ENCODE data around the gene FES. TPM values are rescaled to one million over a fixed set of nuclear protein-coding genes. Genes with fewer than 3 reads are reported as not detected.
"Not testable (repeated sequence)": the region's sequence is repeated elsewhere in the genome, so short reads cannot be mapped to it uniquely, and the experiment has no call there.

FES gene
- total RNA-seq, 1 donor from 2014 or later = 55.8 TPM

- no peak for DNase-seq (ENCODE audit: low spot score)
- Mint-ChIP-seq H3K9me3 (no peaks in the 10 kb centered on the region), H3K4me1 (ENCODE audit: low read depth) (peaks cover 24% of the 10 kb centered on the region), H3K4me3 (ENCODE audit: low read depth) (peak overlapping the region; percentile 61), H3K27me3 (ENCODE audit: low read depth) (no peaks in the 10 kb centered on the region), H3K36me3 (ENCODE audit: low read depth) (peaks cover 57% of the 10 kb centered on the region), H3K27ac (peak overlapping the region; percentile 12)
- intact Hi-C loops (cut with micrococcal nuclease) = no loop called here
Observed at GRCh38 chr15:90905306-90906180, 21.2 kb downstream of the FES start.

- intact Hi-C loops (cut with micrococcal nuclease) = no loop called here
Observed at GRCh38 chr15:90906181-90906849, 22.0 kb downstream of the FES start.

GRCh38 chr15:90907051-90907660, 22.9 kb downstream of the FES start:
- H3K4me1 Mint-ChIP-seq (ENCODE audit: low read depth) = peaks cover 13% of the 10 kb centered on the region
- peaks cover 72% of the 10 kb centered on the region for H3K36me3 Mint-ChIP-seq (ENCODE audit: low read depth)
- intact Hi-C loops (cut with micrococcal nuclease) = no loop called here
- no peak for DNase-seq (ENCODE audit: low spot score)
- no peaks in the 10 kb centered on the region for H3K9me3 Mint-ChIP-seq
- no peaks in the 10 kb centered on the region for H3K27me3 Mint-ChIP-seq (ENCODE audit: low read depth)
- no peak overlapping the region for H3K27ac Mint-ChIP-seq
- H3K4me3 Mint-ChIP-seq (ENCODE audit: low read depth) = no peak overlapping the region

More at GRCh38 chr15:90906181-90906849, 22.0 kb downstream of the FES start:
- no peaks in the 10 kb centered on the region for H3K27me3 Mint-ChIP-seq (ENCODE audit: low read depth)
- peaks cover 64% of the 10 kb centered on the region for H3K36me3 Mint-ChIP-seq (ENCODE audit: low read depth)
- no peaks in the 10 kb centered on the region for H3K9me3 Mint-ChIP-seq
- DNase-seq (ENCODE audit: low spot score) = no peak
- no peak overlapping the region for H3K4me3 Mint-ChIP-seq (ENCODE audit: low read depth)
- H3K4me1 Mint-ChIP-seq (ENCODE audit: low read depth) = peaks cover 21% of the 10 kb centered on the region
- no peak overlapping the region for H3K27ac Mint-ChIP-seq

- no peak for DNase-seq (ENCODE audit: low spot score)
- no peak overlapping the region for H3K27ac Mint-ChIP-seq
- H3K36me3 Mint-ChIP-seq (ENCODE audit: low read depth) = peaks cover 79% of the 10 kb centered on the region
- H3K4me3 Mint-ChIP-seq (ENCODE audit: low read depth) = no peak overlapping the region
- intact Hi-C loops (cut with micrococcal nuclease) = no loop called here
- no peaks in the 10 kb centered on the region for H3K9me3 Mint-ChIP-seq
- peaks cover 13% of the 10 kb centered on the region for H3K4me1 Mint-ChIP-seq (ENCODE audit: low read depth)
- H3K27me3 Mint-ChIP-seq (ENCODE audit: low read depth) = no peaks in the 10 kb centered on the region
Observed at GRCh38 chr15:90907838-90908507, 23.7 kb downstream of the FES start.

GRCh38 chr15:90909449-90909848, 25.1 kb downstream of the FES start:
- H3K27me3 Mint-ChIP-seq (ENCODE audit: low read depth); H3K4me1 Mint-ChIP-seq (ENCODE audit: low read depth); H3K9me3 Mint-ChIP-seq; H3K27ac Mint-ChIP-seq; intact Hi-C loops (cut with micrococcal nuclease); DNase-seq (ENCODE audit: low spot score); H3K4me3 Mint-ChIP-seq (ENCODE audit: low read depth): not testable (repeated sequence)
- H3K36me3 Mint-ChIP-seq (ENCODE audit: low read depth) = peaks cover 85% of the 10 kb centered on the region

GRCh38 chr15:90909976-90910375, 25.7 kb downstream of the FES start:
- Mint-ChIP-seq H3K4me1 (ENCODE audit: low read depth) (peaks cover 4% of the 10 kb centered on the region), H3K27ac (no peak overlapping the region), H3K36me3 (ENCODE audit: low read depth) (peaks cover 85% of the 10 kb centered on the region), H3K27me3 (ENCODE audit: low read depth) (no peaks in the 10 kb centered on the region), H3K9me3 (no peaks in the 10 kb centered on the region), H3K4me3 (ENCODE audit: low read depth) (no peak overlapping the region)
- no peak for DNase-seq (ENCODE audit: low spot score)
- intact Hi-C loops (cut with micrococcal nuclease) = no loop called here

GRCh38 chr15:90910441-90911301, 26.4 kb downstream of the FES start:
- H3K4me1 Mint-ChIP-seq (ENCODE audit: low read depth) = no peaks in the 10 kb centered on the region
- peaks cover 84% of the 10 kb centered on the region for H3K36me3 Mint-ChIP-seq (ENCODE audit: low read depth)
- H3K9me3 Mint-ChIP-seq = no peaks in the 10 kb centered on the region
- H3K27me3 Mint-ChIP-seq (ENCODE audit: low read depth) = no peaks in the 10 kb centered on the region
- no peak overlapping the region for H3K4me3 Mint-ChIP-seq (ENCODE audit: low read depth)
- intact Hi-C loops (cut with micrococcal nuclease) = no loop called here
- DNase-seq (ENCODE audit: low spot score) = no peak
- no peak overlapping the region for H3K27ac Mint-ChIP-seq

GRCh38 chr15:90911302-90911623, 27.0 kb downstream of the FES start:
- intact Hi-C loops (cut with micrococcal nuclease) = no loop called here
- peaks cover 84% of the 10 kb centered on the region for H3K36me3 Mint-ChIP-seq (ENCODE audit: low read depth)
- no peak overlapping the region for H3K4me3 Mint-ChIP-seq (ENCODE audit: low read depth)
- H3K27ac Mint-ChIP-seq = no peak overlapping the region
- no peaks in the 10 kb centered on the region for H3K9me3 Mint-ChIP-seq
- no peaks in the 10 kb centered on the region for H3K4me1 Mint-ChIP-seq (ENCODE audit: low read depth)
- H3K27me3 Mint-ChIP-seq (ENCODE audit: low read depth) = no peaks in the 10 kb centered on the region
- DNase-seq (ENCODE audit: low spot score) = no peak

- Mint-ChIP-seq H3K27me3 (ENCODE audit: low read depth) (no peaks in the 10 kb centered on the region), H3K27ac (no peak overlapping the region), H3K9me3 (no peaks in the 10 kb centered on the region), H3K4me1 (ENCODE audit: low read depth) (no peaks in the 10 kb centered on the region), H3K4me3 (ENCODE audit: low read depth) (no peak overlapping the region), H3K36me3 (ENCODE audit: low read depth) (peaks cover 85% of the 10 kb centered on the region)
- DNase-seq (ENCODE audit: low spot score) = no peak
- intact Hi-C loops (cut with micrococcal nuclease) = no loop called here
Observed at GRCh38 chr15:90911906-90912769, 27.8 kb downstream of the FES start.

- DNase-seq (ENCODE audit: low spot score) = no peak
- no peaks in the 10 kb centered on the region for H3K4me1 Mint-ChIP-seq (ENCODE audit: low read depth)
- H3K27ac Mint-ChIP-seq = no peak overlapping the region
- no peaks in the 10 kb centered on the region for H3K9me3 Mint-ChIP-seq
- H3K36me3 Mint-ChIP-seq (ENCODE audit: low read depth) = peaks cover 85% of the 10 kb centered on the region
- intact Hi-C loops (cut with micrococcal nuclease) = no loop called here
- no peaks in the 10 kb centered on the region for H3K27me3 Mint-ChIP-seq (ENCODE audit: low read depth)
- no peak overlapping the region for H3K4me3 Mint-ChIP-seq (ENCODE audit: low read depth)
Observed at GRCh38 chr15:90912770-90913075, 28.4 kb downstream of the FES start.

GRCh38 chr15:90913398-90913944, 29.2 kb downstream of the FES start:
- Mint-ChIP-seq H3K27ac (no peak overlapping the region), H3K4me3 (ENCODE audit: low read depth) (no peak overlapping the region), H3K27me3 (ENCODE audit: low read depth) (no peaks in the 10 kb centered on the region), H3K9me3 (no peaks in the 10 kb centered on the region), H3K36me3 (ENCODE audit: low read depth) (peaks cover 87% of the 10 kb centered on the region), H3K4me1 (ENCODE audit: low read depth) (no peaks in the 10 kb centered on the region)
- intact Hi-C loops (cut with micrococcal nuclease) = no loop called here
- no peak for DNase-seq (ENCODE audit: low spot score)

Data from activated T-helper 2 cell treated with anti-CD3 and anti-CD28 coated beads, Interferon-gamma antibody, Interleukin-2, Interleukin-4, amounts not matched to agents 10 μg/mL and 5 μg/mL and 100 μg/mL, durations not matched to agents 14 hours and 24 hours and 36 hours (primary cell).